Aorta (tissue), 5 donors: ENCODE measurements around the gene KSR2. TPM values are rescaled to one million over a fixed set of nuclear protein-coding genes. Genes with fewer than 3 reads are reported as not detected.

Source experiments
- ATAC-seq: fragments of 200-7000 bp; cut with Tn5 transposase; one replicate; pipeline ENCODE4 v1.9.1; 2022; ENCODE audit warnings: moderate library complexity; ENCODE audit not compliant: low FRiP score
- DNase-seq, 2 donors: peaks; one replicate each; pipeline ENCODE4 v3.0.0-alpha.2; 2020
- H3K27ac ChIP-seq, 2 donors: one replicate each; pipeline ENCODE4 v1.5.1; 2013; ENCODE audit warnings: low read length in 2 of 2, mild to moderate bottlenecking in 2 of 2, moderate library complexity in 2 of 2, control low read depth in 1 of 2, inconsistent platforms in 1 of 2, low read depth in 1 of 2
- H3K27me3 ChIP-seq, 2 donors: one replicate each; pipeline ENCODE4 v1.6.1; 2013; ENCODE audit warnings: control low read depth in 1 of 2, low read length in 1 of 2, mild to moderate bottlenecking in 1 of 2, moderate library complexity in 1 of 2; ENCODE audit not compliant: insufficient read depth in 2 of 2, control insufficient read depth in 1 of 2
- H3K36me3 ChIP-seq, 2 donors: one replicate each; pipeline ENCODE4 v1.6.1; 2013; ENCODE audit warnings: control low read depth in 1 of 2, low read length in 1 of 2, mild to moderate bottlenecking in 1 of 2; ENCODE audit not compliant: insufficient read depth in 2 of 2, control insufficient read depth in 1 of 2
- H3K4me1 ChIP-seq, 2 donors: one replicate each; pipeline ENCODE4 v1.6.1; 2013; ENCODE audit warnings: low read length in 2 of 2, control low read depth in 1 of 2, mild to moderate bottlenecking in 1 of 2, moderate library complexity in 1 of 2; ENCODE audit not compliant: insufficient read depth in 2 of 2, control insufficient read depth in 1 of 2
- H3K4me3 ChIP-seq, 2 donors: one replicate each; pipeline ENCODE4 v1.5.1; 2013; ENCODE audit warnings: low read length in 2 of 2, control low read depth in 1 of 2, mild to moderate bottlenecking in 1 of 2
- H3K9me3 ChIP-seq: one replicate; pipeline ENCODE4 v1.6.1; 2013; ENCODE audit warnings: mild to moderate bottlenecking, low read length; ENCODE audit not compliant: control insufficient read depth
- WGBS, 2 donors: extraction: QIAGEN DNeasy Blood & Tissue Kit; methylation state at CpG; one replicate each; pipeline ENCODE4 v1.1.7; 2013; 5-methylcytosine and 5-hydroxymethylcytosine counted together
- intact Hi-C, 2 donors: fragments of 100-400 bp; cut with DNase I; formaldehyde crosslinking; loops; one replicate each; pipeline versions ENCODE4 v1.14.2 to v1.15.0; 2022
- polyA plus RNA-seq, 2 donors: library from polyadenylated mRNA; stranded (reverse); fragments of 200-250 nt; gene quantifications; one replicate each; pipeline ENCODE4 v1.2.3, GENCODE V29; 2013
- total RNA-seq, 2 donors: library from RNA; stranded (reverse); fragmentation: NEBNext Ultra II Directional; extraction: Animal tissue kit (Norgen Biotek cat#: 25700); gene quantifications; one replicate each; pipeline ENCODE4 v1.2.1, GENCODE V29; 2021
- donor health status: healthy with polysubstance abuse.
- donor health status: Bipolar disorder and iron deficiency.
- donor health status: DM: no; HTN: no; CAD: no.
- donor health status: DM: no; HTN: no; CAD: no.
- donor health status: DM: yes; HTN: yes; CAD: no.

The KSR2 gene
- total and polyA plus RNA-seq, 4 donors = not detected

GRCh38 chr12:117527479-117527855, 441.3 kb downstream of the KSR2 start:
- H3K27ac ChIP-seq = no peak overlapping the region
- no peaks in the 10 kb centered on the region for H3K4me1 ChIP-seq
- WGBS, 2 donors = 17 to 25% methylated on average over 4 of the region's 4 CpGs
- DNase-seq = no peak
- no peak for ATAC-seq
- no peaks in the 10 kb centered on the region for H3K27me3 ChIP-seq
- H3K36me3 ChIP-seq = no peaks in the 10 kb centered on the region
- H3K9me3 ChIP-seq = no peaks in the 10 kb centered on the region
- H3K4me3 ChIP-seq = no peak overlapping the region
- intact Hi-C loops = no loop called here

GRCh38 chr12:117526757-117527478, 441.9 kb downstream of the KSR2 start:
- intact Hi-C loops = no loop called here
- Histone ChIP-seq H3K27me3 (no peaks in the 10 kb centered on the region), H3K4me1 (no peaks in the 10 kb centered on the region), H3K27ac (no peak overlapping the region), H3K9me3 (no peaks in the 10 kb centered on the region), H3K36me3 (no peaks in the 10 kb centered on the region), H3K4me3 (no peak overlapping the region)
- ATAC-seq (no peak), DNase-seq (no peak)
- WGBS, 2 donors = 34 to 35% methylated on average over 14 of the region's 14 CpGs

DNA sequence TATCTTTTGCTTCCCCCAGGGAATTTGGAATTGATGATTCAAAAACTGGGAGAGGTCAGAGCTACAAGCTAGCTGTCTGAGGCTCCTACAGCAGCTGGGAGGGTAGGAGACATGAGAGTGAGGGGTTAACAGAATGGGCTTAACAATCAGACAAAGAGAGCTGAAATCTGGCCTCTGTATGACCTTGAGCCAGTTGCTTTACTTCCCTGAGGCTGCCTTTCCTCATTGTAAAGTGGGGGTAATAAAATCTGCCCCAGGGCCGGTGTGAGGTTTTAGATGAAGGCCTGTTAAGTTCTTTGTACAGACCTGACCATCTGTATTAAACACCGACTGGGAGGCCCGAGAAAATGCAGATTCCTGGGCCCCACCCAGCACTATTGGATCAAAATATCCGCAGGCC, 443.0 kb downstream of the KSR2 start:
- no peaks in the 10 kb centered on the region for H3K9me3 ChIP-seq
- H3K4me3 ChIP-seq = no peak overlapping the region
- ATAC-seq = no peak
- 66 to 69% methylated on average over 4 of the region's 4 CpGs for WGBS, 2 donors
- no peaks in the 10 kb centered on the region for H3K4me1 ChIP-seq
- no peak overlapping the region for H3K27ac ChIP-seq
- intact Hi-C loops = no loop called here
- no peaks in the 10 kb centered on the region for H3K36me3 ChIP-seq
- no peak for DNase-seq
- H3K27me3 ChIP-seq = no peaks in the 10 kb centered on the region

- DNase-seq = no peak
- 94 to 95% methylated on average over 17 of the region's 17 CpGs for WGBS, 2 donors
- no peak for ATAC-seq
- no peak overlapping the region for H3K4me3 ChIP-seq
- H3K4me1 ChIP-seq = no peaks in the 10 kb centered on the region
- H3K27ac ChIP-seq = no peak overlapping the region
- intact Hi-C loops = no loop called here
- H3K9me3 ChIP-seq = no peaks in the 10 kb centered on the region
- H3K27me3 ChIP-seq = no peaks in the 10 kb centered on the region
- H3K36me3 ChIP-seq = no peaks in the 10 kb centered on the region
These were observed 444.0 kb downstream of the KSR2 start for GRCh38 chr12:117524806-117525205.

GRCh38 chr12:117523971-117524370, 444.8 kb downstream of the KSR2 start:
- WGBS, 2 donors = 72 to 86% methylated on average over 4 of the region's 4 CpGs
- Histone ChIP-seq H3K27me3 (no peaks in the 10 kb centered on the region), H3K27ac (no peak overlapping the region), H3K4me3 (no peak overlapping the region), H3K9me3 (no peaks in the 10 kb centered on the region), H3K36me3 (no peaks in the 10 kb centered on the region), H3K4me1 (no peaks in the 10 kb centered on the region)
- intact Hi-C loops = no loop called here
- DNase-seq = no peak
- ATAC-seq = no peak

GRCh38 chr12:117522559-117522958, 446.2 kb downstream of the KSR2 start:
- Histone ChIP-seq H3K36me3 (no peaks in the 10 kb centered on the region), H3K27ac (no peak overlapping the region), H3K27me3 (no peaks in the 10 kb centered on the region), H3K4me3 (no peak overlapping the region), H3K4me1 (no peaks in the 10 kb centered on the region), H3K9me3 (no peaks in the 10 kb centered on the region)
- WGBS, 2 donors = 58 to 78% methylated on average over 1 of the region's 1 CpG
- DNase-seq (no peak), ATAC-seq (no peak)
- intact Hi-C loops = no loop called here

DNA sequence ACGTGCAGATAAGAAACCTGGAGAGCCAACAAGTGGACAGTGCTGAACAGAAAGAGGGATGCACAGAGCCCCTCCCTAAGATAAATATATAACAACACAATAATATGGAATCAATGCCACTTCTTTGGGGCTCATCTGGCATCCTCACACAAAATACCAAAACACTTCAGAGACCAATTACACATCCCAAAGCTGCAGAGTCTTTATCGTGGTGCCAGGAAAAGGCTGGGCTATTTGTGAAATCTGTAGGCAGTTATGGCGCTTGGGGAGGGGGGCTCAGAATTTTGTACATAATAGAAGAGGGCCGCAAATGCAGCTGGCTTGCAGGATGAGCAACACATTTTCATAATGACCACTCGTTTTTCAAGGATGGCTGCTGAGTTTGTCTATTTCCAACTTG, 446.9 kb downstream of the KSR2 start:
- H3K27me3 ChIP-seq = no peaks in the 10 kb centered on the region
- no peaks in the 10 kb centered on the region for H3K4me1 ChIP-seq
- DNase-seq = no peak
- no peak overlapping the region for H3K4me3 ChIP-seq
- intact Hi-C loops = no loop called here
- H3K27ac ChIP-seq = no peak overlapping the region
- ATAC-seq = no peak
- H3K36me3 ChIP-seq = no peaks in the 10 kb centered on the region
- WGBS, 2 donors = 65 to 74% methylated on average over 5 of the region's 5 CpGs
- H3K9me3 ChIP-seq = no peaks in the 10 kb centered on the region

GRCh38 chr12:117521346-117521745, 447.4 kb downstream of the KSR2 start:
- 77% methylated on average over 7 of the region's 7 CpGs for whole genome bisulfite sequencing, 2 donors
- no peak overlapping the region for H3K27ac ChIP-seq
- H3K36me3 ChIP-seq = no peaks in the 10 kb centered on the region
- H3K27me3 ChIP-seq = no peaks in the 10 kb centered on the region
- intact Hi-C loops = no loop called here
- H3K9me3 ChIP-seq = no peaks in the 10 kb centered on the region
- H3K4me1 ChIP-seq = no peaks in the 10 kb centered on the region
- H3K4me3 ChIP-seq = no peak overlapping the region
- ATAC-seq (no peak), DNase-seq (no peak)

DNA sequence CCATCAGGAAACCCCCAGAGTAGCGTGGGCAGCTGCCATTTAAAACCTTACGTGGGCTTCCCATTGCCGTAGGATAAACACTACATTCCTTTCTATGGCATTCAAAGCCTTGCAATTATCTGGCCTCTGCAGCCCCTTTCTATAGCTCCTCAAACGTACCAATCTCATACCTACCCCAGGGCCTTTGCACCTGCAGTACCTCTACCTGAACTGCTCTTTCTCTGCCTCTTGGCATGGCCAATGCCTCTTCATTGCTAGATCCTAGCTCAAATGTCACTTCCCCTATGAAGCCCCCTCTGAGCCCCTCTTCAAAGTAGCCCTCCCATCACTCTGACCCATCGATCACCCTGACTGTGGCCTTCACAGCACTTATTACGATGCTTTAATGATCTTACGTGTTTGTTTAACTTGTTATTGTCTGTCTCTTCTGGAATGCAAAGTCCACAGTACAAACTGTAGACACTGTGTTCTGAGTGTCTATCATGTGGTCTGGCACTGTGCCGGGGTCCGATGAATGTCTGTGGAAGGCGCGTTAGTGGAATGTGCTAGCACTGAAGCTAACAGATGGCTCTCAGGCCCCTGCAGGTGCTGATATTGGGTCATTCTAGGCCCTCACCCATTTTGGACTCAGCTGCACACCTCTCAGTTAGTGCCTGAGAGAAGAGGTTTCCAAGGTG, 450.1 kb downstream of the KSR2 start:
- DNase-seq (no peak), ATAC-seq (no peak)

More for the DNA sequence above, 450.1 kb downstream of the KSR2 start:
- intact Hi-C loops = no loop called here
- no peaks in the 10 kb centered on the region for H3K27me3 ChIP-seq
- H3K4me3 ChIP-seq = no peak overlapping the region
- peaks cover 0 to 3% of the 10 kb centered on the region in 2 donors for H3K4me1 ChIP-seq
- no peaks in the 10 kb centered on the region for H3K36me3 ChIP-seq
- no peaks in the 10 kb centered on the region for H3K9me3 ChIP-seq
- 61 to 70% methylated on average over 11 of the region's 11 CpGs for WGBS, 2 donors
- H3K27ac ChIP-seq = no peak overlapping the region
